ENCODE data around the gene SGCA.

- TF ChIP-seq CTCF (IDR thresholded peaks at IDR 0.05; ENCODE audit: low read depth, low read length, missing input control) (peak; percentile 91), TAF1 (conservative IDR thresholded peaks at IDR 0.05) (no peak), YY1 (IDR thresholded peaks at IDR 0.05) (no peak), RAD21 (IDR thresholded peaks at IDR 0.05) (peak; percentile 82 to 92), ATF3 (IDR thresholded peaks at IDR 0.05) (no peak), GABPA (IDR thresholded peaks at IDR 0.05 in 1 of 2, conservative IDR thresholded peaks at IDR 0.05 in 1 of 2) (no peak), SP1 (IDR thresholded peaks at IDR 0.05) (no peak), RXRA (IDR thresholded peaks at IDR 0.05) (no peak), FOXA1 (IDR thresholded peaks at IDR 0.05) (no peak), HNF4A (conservative IDR thresholded peaks at IDR 0.05) (peak in 1 of 2 donors; percentile 29), EGR1 (IDR thresholded peaks at IDR 0.05; ENCODE audit: low read depth in 2 of 2) (no peak), MAX (IDR thresholded peaks at IDR 0.05) (no peak), JUND (IDR thresholded peaks at IDR 0.05) (no peak), REST (IDR thresholded peaks at IDR 0.05) (no peak)
Observed at GRCh38 chr17:50139950-50140885, 25.6 kb upstream of the SGCA start.

Data from liver (tissue), 3 donors.